Type B pancreatic cell (in vitro differentiated cells): ENCODE measurements around the gene ADIPOR2. TPM values are rescaled to one million over a fixed set of nuclear protein-coding genes. Genes with fewer than 3 reads are reported as not detected.

Experiments used
- DNase-seq: peaks from one replicate; pipeline ENCODE4 v3.0.0; 2021; ENCODE audit warnings: mixed read lengths; ENCODE audit not compliant: unreplicated experiment; ENCODE audit errors: extremely low spot score
- H3K27ac Mint-ChIP-seq: 2 replicates; pipeline ENCODE4 v1.8.0; 2021; ENCODE audit warnings: mild to moderate bottlenecking, mixed read lengths
- H3K27me3 Mint-ChIP-seq: 2 replicates; pipeline ENCODE4 v1.8.0; 2021; ENCODE audit warnings: mixed read lengths
- H3K36me3 Mint-ChIP-seq: 2 replicates; pipeline ENCODE4 v1.8.0; 2021; ENCODE audit warnings: mixed read lengths
- H3K4me1 Mint-ChIP-seq: one replicate; pipeline ENCODE4 v1.8.0; 2021; ENCODE audit warnings: mixed read lengths; ENCODE audit not compliant: unreplicated experiment
- H3K4me3 Mint-ChIP-seq: 2 replicates; pipeline ENCODE4 v1.8.0; 2021; ENCODE audit warnings: mild to moderate bottlenecking, mixed read lengths
- H3K9me3 Mint-ChIP-seq: 2 replicates; pipeline ENCODE4 v1.8.0; 2021; ENCODE audit warnings: mixed read lengths
- long read RNA-seq: library from polyadenylated mRNA; unstranded; transcript quantifications from one replicate; pipeline ENCODE4 v2.0.0, GENCODE V29; 2020
- total RNA-seq: library from RNA; stranded (reverse); gene quantifications from 2 replicates; pipeline ENCODE4 v1.2.1, GENCODE V29; 2021; ENCODE audit warnings: low replicate concordance
- TF ChIP-seq, protein P1 (sequence below): fragments of 200-600 bp; sonication (generic); conservative IDR thresholded peaks from 2 replicates; pipeline ENCODE4 v1.5.0; 2021; ENCODE audit warnings: antibody characterized with exemption, mild to moderate bottlenecking

Gene ADIPOR2
- 49.2 and 103 TPM in 2 replicates for total RNA-seq
- long read RNA-seq, partial matches to known transcripts = 5 of 28 reads
- long read RNA-seq, other reads (novel, unspliced or antisense) = 23 of 28 reads

DNA sequence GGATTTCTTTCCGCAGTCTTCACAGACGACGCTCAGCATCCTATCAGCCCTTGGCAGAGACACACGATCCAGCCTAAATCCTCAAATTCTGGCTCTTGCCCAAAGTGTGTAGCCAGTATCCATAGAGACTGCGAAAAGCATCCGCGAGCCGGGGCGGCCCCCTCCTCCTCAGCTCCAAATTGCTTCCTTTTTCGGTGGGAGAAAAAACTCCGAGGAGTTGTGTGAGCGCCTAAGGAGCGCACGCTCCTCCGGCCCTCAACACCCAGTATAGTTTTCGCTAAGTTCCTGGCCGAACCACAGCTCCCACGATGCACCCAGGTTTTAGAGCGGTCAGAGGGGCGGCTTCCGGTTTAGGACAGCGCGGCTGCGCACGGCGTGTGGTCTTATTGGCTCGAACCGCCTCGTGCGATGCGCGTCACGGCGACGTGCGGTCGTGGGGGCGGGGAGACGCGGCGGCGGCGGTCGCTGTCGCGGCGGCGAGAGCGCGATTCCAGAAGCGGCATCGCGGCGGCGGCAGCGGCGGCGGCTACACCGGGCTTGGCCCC, at the start of gene ADIPOR2:
TSS of gene ADIPOR2 (plus strand) at position 493 of the 545 bp plus-strand sequence. CDS start 63,274 bp downstream, outside the sequence.
- Mint-ChIP-seq H3K9me3 (no peaks in the 10 kb centered on the region), H3K4me1 (peaks cover 10% of the 10 kb centered on the region), H3K4me3 (peak within 1 kb of the TSS; percentile 98), H3K36me3 (peaks cover 11% of the 10 kb centered on the region), H3K27ac (peak within 1 kb of the TSS; percentile 99), H3K27me3 (peaks cover 9% of the 10 kb centered on the region)
- DNase-seq = peak; percentile 95
- TF ChIP-seq, protein P1, sequence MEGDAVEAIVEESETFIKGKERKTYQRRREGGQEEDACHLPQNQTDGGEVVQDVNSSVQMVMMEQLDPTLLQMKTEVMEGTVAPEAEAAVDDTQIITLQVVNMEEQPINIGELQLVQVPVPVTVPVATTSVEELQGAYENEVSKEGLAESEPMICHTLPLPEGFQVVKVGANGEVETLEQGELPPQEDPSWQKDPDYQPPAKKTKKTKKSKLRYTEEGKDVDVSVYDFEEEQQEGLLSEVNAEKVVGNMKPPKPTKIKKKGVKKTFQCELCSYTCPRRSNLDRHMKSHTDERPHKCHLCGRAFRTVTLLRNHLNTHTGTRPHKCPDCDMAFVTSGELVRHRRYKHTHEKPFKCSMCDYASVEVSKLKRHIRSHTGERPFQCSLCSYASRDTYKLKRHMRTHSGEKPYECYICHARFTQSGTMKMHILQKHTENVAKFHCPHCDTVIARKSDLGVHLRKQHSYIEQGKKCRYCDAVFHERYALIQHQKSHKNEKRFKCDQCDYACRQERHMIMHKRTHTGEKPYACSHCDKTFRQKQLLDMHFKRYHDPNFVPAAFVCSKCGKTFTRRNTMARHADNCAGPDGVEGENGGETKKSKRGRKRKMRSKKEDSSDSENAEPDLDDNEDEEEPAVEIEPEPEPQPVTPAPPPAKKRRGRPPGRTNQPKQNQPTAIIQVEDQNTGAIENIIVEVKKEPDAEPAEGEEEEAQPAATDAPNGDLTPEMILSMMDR = no peak

GRCh38 chr12:1642513-1642912, 48.4 kb upstream of the ADIPOR2 start:
- H3K4me1 Mint-ChIP-seq = peaks cover 13% of the 10 kb centered on the region
- no peak for DNase-seq
- H3K27ac Mint-ChIP-seq = no peak overlapping the region

DNA sequence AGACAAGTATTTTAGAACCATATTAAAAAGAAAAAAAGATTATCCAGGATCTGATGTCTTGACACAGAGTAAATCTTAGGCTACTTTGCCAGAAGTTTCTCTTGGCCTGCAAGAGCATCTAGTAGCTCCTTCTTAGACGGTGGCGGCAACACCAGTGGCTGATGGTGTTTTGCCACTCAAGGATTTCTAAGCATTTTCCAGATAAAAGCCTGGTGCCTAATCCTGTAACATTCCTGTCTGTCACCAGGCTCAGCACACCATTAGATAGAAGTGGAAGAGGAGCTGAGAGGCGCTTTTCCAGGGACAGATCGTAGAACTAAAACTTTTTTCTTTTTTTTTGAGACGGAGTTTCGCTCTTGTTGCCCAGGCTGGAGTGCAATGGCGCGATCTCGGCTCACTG, 47.8 kb upstream of the ADIPOR2 start:
- no peak overlapping the region for H3K27ac Mint-ChIP-seq
- H3K4me1 Mint-ChIP-seq = peaks cover 13% of the 10 kb centered on the region
- H3K9me3 Mint-ChIP-seq = no peaks in the 10 kb centered on the region
- DNase-seq = no peak
- TF ChIP-seq, protein P1 = no peak
- no peak overlapping the region for H3K4me3 Mint-ChIP-seq
- H3K27me3 Mint-ChIP-seq = peaks cover 25% of the 10 kb centered on the region
- peaks cover 33% of the 10 kb centered on the region for H3K36me3 Mint-ChIP-seq

More at GRCh38 chr12:1642513-1642912, 48.4 kb upstream of the ADIPOR2 start:
- no peaks in the 10 kb centered on the region for H3K9me3 Mint-ChIP-seq
- peaks cover 31% of the 10 kb centered on the region for H3K36me3 Mint-ChIP-seq
- peaks cover 25% of the 10 kb centered on the region for H3K27me3 Mint-ChIP-seq
- TF ChIP-seq, protein P1 = no peak
- H3K4me3 Mint-ChIP-seq = no peak overlapping the region

DNA sequence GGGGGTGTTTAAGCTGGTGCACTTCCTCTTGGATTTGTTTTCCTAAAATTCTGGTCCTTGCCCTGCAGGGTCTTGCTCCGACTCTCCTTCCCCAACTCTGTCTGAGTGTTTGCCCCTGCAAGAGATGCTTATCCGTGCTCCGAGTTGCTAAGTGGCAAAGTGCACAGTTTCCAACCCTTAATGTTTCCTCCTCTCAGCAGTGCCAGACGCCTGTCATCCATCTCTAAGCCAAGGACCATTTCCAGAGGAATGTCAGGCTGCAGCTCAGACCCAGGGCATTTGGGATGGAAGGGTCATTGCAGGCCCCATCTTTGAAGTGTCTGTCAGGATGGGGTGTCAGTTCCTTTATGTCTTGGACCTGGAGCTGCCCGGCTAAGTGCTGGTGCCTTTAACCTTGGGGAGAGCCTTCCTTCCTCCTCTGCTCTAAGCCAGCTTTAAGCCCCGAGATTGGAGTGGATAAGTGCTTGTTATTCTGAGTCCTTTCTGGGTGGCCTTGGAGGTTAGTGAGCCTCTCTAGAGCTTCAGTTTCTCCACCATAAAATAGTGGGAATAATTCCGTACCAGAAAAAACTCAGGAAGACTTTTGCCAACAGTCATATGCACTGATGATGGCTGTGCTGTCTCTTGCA, 46.9 kb upstream of the ADIPOR2 start:
- TF ChIP-seq, protein P1 = no peak
- peaks cover 32% of the 10 kb centered on the region for H3K36me3 Mint-ChIP-seq
- DNase-seq = no peak
- no peaks in the 10 kb centered on the region for H3K9me3 Mint-ChIP-seq
- no peak overlapping the region for H3K4me3 Mint-ChIP-seq
- peaks cover 13% of the 10 kb centered on the region for H3K4me1 Mint-ChIP-seq
- H3K27ac Mint-ChIP-seq = no peak overlapping the region
- peaks cover 35% of the 10 kb centered on the region for H3K27me3 Mint-ChIP-seq

DNA sequence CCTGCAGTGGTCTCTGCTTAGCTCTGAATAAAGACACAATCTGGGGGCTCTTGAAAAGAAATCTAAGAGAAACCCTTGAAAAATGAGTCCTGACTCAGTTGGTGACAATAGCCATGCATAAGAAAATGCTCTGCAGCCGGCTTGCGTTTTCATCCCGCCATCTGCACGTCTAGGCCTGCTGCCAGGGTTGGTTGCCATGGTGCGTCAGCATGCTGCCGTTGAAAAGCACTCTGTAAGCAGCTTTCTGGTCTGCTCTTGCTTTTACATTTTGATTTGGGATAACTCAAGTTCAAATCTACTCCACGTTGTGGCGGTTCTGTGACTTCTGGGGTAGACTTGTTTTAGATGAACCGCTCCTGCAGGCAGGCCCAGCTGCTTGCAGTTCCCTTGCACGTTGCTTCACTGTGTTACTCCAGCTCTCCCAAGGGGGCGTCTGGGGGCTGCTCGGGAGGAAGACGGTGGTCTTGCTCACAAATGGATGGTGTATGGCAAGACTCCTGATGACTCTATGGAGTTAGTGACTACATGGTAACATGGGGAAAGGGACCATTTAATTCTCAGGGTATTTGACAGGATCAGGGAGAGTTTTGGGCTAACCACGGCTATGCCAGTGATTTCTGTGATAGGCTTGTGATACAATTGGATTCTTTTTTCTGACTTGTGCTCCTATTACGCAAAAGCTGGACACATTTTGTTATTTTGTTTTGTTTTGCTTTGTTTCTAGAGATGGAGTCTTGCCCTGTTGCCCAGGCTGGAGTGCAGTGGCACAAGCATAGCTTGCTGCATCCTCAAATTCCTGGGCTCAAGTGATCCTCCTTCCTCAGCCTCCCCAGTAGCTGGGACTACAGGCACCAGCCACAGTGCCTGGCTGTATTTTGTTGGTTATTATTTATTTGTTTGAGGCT, 46.1 kb upstream of the ADIPOR2 start:
- no peak overlapping the region for H3K4me3 Mint-ChIP-seq
- DNase-seq = no peak
- TF ChIP-seq, protein P1 = no peak
- H3K4me1 Mint-ChIP-seq = peaks cover 13% of the 10 kb centered on the region
- peaks cover 42% of the 10 kb centered on the region for H3K27me3 Mint-ChIP-seq
- no peaks in the 10 kb centered on the region for H3K9me3 Mint-ChIP-seq
- H3K27ac Mint-ChIP-seq = no peak overlapping the region
- H3K36me3 Mint-ChIP-seq = peaks cover 33% of the 10 kb centered on the region
